ENCODE data around the gene NPIPB9. TPM values are rescaled to one million over a fixed set of nuclear protein-coding genes. Genes with fewer than 3 reads are reported as not detected.
"Not testable (repeated sequence)": the region's sequence is repeated elsewhere in the genome, so short reads cannot be mapped to it uniquely, and the experiment has no call there.

The NPIPB9 gene
- not detected for total RNA-seq
- long read RNA-seq: 0 reads

GRCh38 chr16:28751487-28751886 is at the start of gene NPIPB9:
Gene NPIPB9, plus strand, starts transcription at chr16:28751787.
- DNase-seq (ENCODE audit: low spot score): not testable (repeated sequence)

GRCh38 chr16:28704246-28704645 is 47.3 kb upstream of the NPIPB9 start:
- not testable (repeated sequence) for DNase-seq (ENCODE audit: low spot score)

GRCh38 chr16:28711220-28712083 is 40.1 kb upstream of the NPIPB9 start, which contains the start of gene EIF3C:
Gene EIF3C, plus strand, starts transcription at chr16:28711464. Its CDS starts 223 bp downstream, at chr16:28711687.
- DNase-seq (ENCODE audit: low spot score): not testable (repeated sequence)

- not testable (repeated sequence) for DNase-seq (ENCODE audit: low spot score)
Measured at GRCh38 chr16:28722852-28723650, 28.5 kb upstream of the NPIPB9 start.

- not testable (repeated sequence) for DNase-seq (ENCODE audit: low spot score)
Measured at GRCh38 chr16:28731253-28731652, 20.3 kb upstream of the NPIPB9 start.

GRCh38 chr16:28732455-28733124 is 19.0 kb upstream of the NPIPB9 start:
- not testable (repeated sequence) for DNase-seq (ENCODE audit: low spot score)

GRCh38 chr16:28739787-28740186 is 11.8 kb upstream of the NPIPB9 start:
- not testable (repeated sequence) for DNase-seq (ENCODE audit: low spot score)

GRCh38 chr16:28740631-28741030 is 11.0 kb upstream of the NPIPB9 start:
- DNase-seq (ENCODE audit: low spot score): not testable (repeated sequence)

GRCh38 chr16:28741295-28741694 is 10.3 kb upstream of the NPIPB9 start:
- DNase-seq (ENCODE audit: low spot score): not testable (repeated sequence)

GRCh38 chr16:28746618-28747350 is 4.8 kb upstream of the NPIPB9 start:
- DNase-seq (ENCODE audit: low spot score): not testable (repeated sequence)

GRCh38 chr16:28749997-28750465 is 1.6 kb upstream of the NPIPB9 start:
- DNase-seq (ENCODE audit: low spot score): peak; percentile 89

- not testable (repeated sequence) for DNase-seq (ENCODE audit: low spot score)
Measured at GRCh38 chr16:28750469-28751067, 1.0 kb upstream of the NPIPB9 start.

GRCh38 chr16:28781697-28782096 is 30.1 kb downstream of the NPIPB9 start:
- DNase-seq (ENCODE audit: low spot score): not testable (repeated sequence)

- not testable (repeated sequence) for DNase-seq (ENCODE audit: low spot score)
Measured at GRCh38 chr16:28782357-28782756, 30.8 kb downstream of the NPIPB9 start.

- DNase-seq (ENCODE audit: low spot score): peak; percentile 30
Measured at GRCh38 chr16:28802235-28803019, 50.8 kb downstream of the NPIPB9 start.

GRCh38 chr16:28807445-28808120 is 56.0 kb downstream of the NPIPB9 start:
- DNase-seq (ENCODE audit: low spot score): not testable (repeated sequence)

GRCh38 chr16:28820016-28820415 is 68.4 kb downstream of the NPIPB9 start:
- DNase-seq (ENCODE audit: low spot score): peak; percentile 49

GRCh38 chr16:28820546-28820945 is 69.0 kb downstream of the NPIPB9 start:
- peak; percentile 12 for DNase-seq (ENCODE audit: low spot score)
